Endothelial cell of umbilical vein (primary cell): ENCODE results near the gene MRPS18B. TPM values are rescaled to one million over a fixed set of nuclear protein-coding genes. Genes with fewer than 3 reads are reported as not detected.

Experiments used
- BruUV-seq: library from RNA; stranded (reverse); fragments of 400-500 nt; replicated peaks from 2 replicates; lab custom pipeline; 2021; lab: Mats Ljungman, UMichigan
- CTCF ChIA-PET: fragments of 300-600, 350-600 bp; sonication (Branson Sonifier 250); formaldehyde crosslinking; loops from one replicate; lab custom pipeline; 2021; ENCODE audit warnings: antibody characterized with exemption, inconsistent platforms; lab: Charles Lee
- POLR2A ChIA-PET: fragments of 300-600, 350-600 bp; sonication (Branson Sonifier 250); formaldehyde crosslinking; loops from one replicate; lab custom pipeline; 2021; ENCODE audit warnings: antibody characterized with exemption, inconsistent platforms; lab: Charles Lee
- DNase-seq: peaks from one replicate; pipeline ENCODE4 v3.0.0-alpha.2; 2011; ENCODE audit warnings: low read depth, low spot score
- FAIRE-seq: peaks from 2 replicates; lab custom pipeline; 2011; peaks lifted over from hg19 to GRCh38; lab: Jason Lieb, UNC
- H2AFZ ChIP-seq: 2 replicates; pipeline ENCODE4 v1.6.0; 2012; ENCODE audit warnings: low read depth, low read length, control low read depth, inconsistent platforms
- H3K27ac ChIP-seq: 2 replicates; pipeline ENCODE4 v1.5.1; 2011; ENCODE audit warnings: low read depth, mild to moderate bottlenecking, control low read depth, low read length, moderate library complexity; ENCODE audit not compliant: insufficient read depth
- H3K27me3 ChIP-seq, 2 experiments: 2 replicates each; pipeline versions ENCODE4 v1.6.0 to v1.6.1; 2011; ENCODE audit warnings: low read length in 2 of 2, mixed read lengths in 1 of 2; ENCODE audit not compliant: control insufficient read depth in 2 of 2, insufficient read depth in 2 of 2
- H3K36me3 ChIP-seq, 2 experiments: 2 replicates in 1 of 2; 3 replicates in 1 of 2; pipeline ENCODE4 v1.5.1; 2011; ENCODE audit warnings: low read length in 2 of 2, mild to moderate bottlenecking in 1 of 2, moderate library complexity in 1 of 2; ENCODE audit not compliant: control insufficient read depth in 2 of 2, insufficient read depth in 2 of 2; ENCODE audit errors: extremely low read depth in 1 of 2
- H3K4me1 ChIP-seq: 3 replicates; pipeline ENCODE4 v1.5.1; 2011; ENCODE audit warnings: mild to moderate bottlenecking, low read length; ENCODE audit not compliant: control insufficient read depth, insufficient read depth; ENCODE audit errors: extremely low read depth
- H3K4me2 ChIP-seq: 2 replicates; pipeline ENCODE4 v1.6.1; 2011; ENCODE audit warnings: low read length, control low read depth, mixed read lengths; ENCODE audit not compliant: insufficient read depth
- H3K4me3 ChIP-seq, 3 experiments: fragments of 200-600 bp in 1 of 3; sonication (generic), shearing (Covaris generic) in 1 of 3; replicated peaks in 1 of 3; 2 replicates each; pipeline ENCODE4 v1.5.1; 2011 to 2016; ENCODE audit warnings: control low read depth in 3 of 3, low read length in 3 of 3, mild to moderate bottlenecking in 2 of 3, inconsistent platforms in 1 of 3, low read depth in 1 of 3, moderate library complexity in 1 of 3; ENCODE audit not compliant: insufficient read depth in 1 of 3
- H3K79me2 ChIP-seq: 2 replicates; pipeline ENCODE4 v1.6.0; 2012; ENCODE audit warnings: low read length, inconsistent platforms; ENCODE audit not compliant: control insufficient read depth, insufficient read depth
- H3K9ac ChIP-seq: replicated peaks from 2 replicates; pipeline ENCODE3; 2011; ENCODE audit warnings: low read length, control low read depth; ENCODE audit not compliant: insufficient read depth; ENCODE audit errors: extremely low read depth
- H3K9me1 ChIP-seq: replicated peaks from 3 replicates; pipeline ENCODE4 v1.6.0; 2011; ENCODE audit warnings: mild to moderate bottlenecking, low read length; ENCODE audit not compliant: control insufficient read depth, insufficient read depth; ENCODE audit errors: extremely low read depth
- H3K9me3 ChIP-seq: replicated peaks from 2 replicates; pipeline ENCODE4 v1.5.1; 2012; ENCODE audit warnings: low read length, inconsistent platforms; ENCODE audit not compliant: control insufficient read depth, insufficient read depth
- H4K20me1 ChIP-seq: replicated peaks from 2 replicates; pipeline ENCODE3; 2011; ENCODE audit warnings: mild to moderate bottlenecking, low read length; ENCODE audit not compliant: control insufficient read depth, insufficient read depth; ENCODE audit errors: extremely low read depth
- FOS ChIP-seq: IDR thresholded peaks from 2 replicates; pipeline ENCODE4 v1.6.1; 2011; ENCODE audit warnings: mild to moderate bottlenecking, low read length, moderate library complexity, borderline replicate concordance; ENCODE audit not compliant: insufficient read depth
- GATA2 ChIP-seq: IDR thresholded peaks from 2 replicates; pipeline ENCODE4 v1.7.0; 2011; ENCODE audit warnings: low read depth, mild to moderate bottlenecking, moderate library complexity, mixed read lengths, low read length; ENCODE audit not compliant: insufficient read length, insufficient read depth
- JUN ChIP-seq: IDR thresholded peaks from 2 replicates; pipeline ENCODE4 v1.6.1; 2011; ENCODE audit warnings: borderline replicate concordance, low read depth; ENCODE audit not compliant: insufficient read length, insufficient read depth
- MYC ChIP-seq: IDR thresholded peaks from one replicate; pipeline ENCODE4 v1.6.1; 2011; ENCODE audit warnings: mild to moderate bottlenecking, low read depth, low read length
- POLR2A ChIP-seq: IDR thresholded peaks from 2 replicates; pipeline ENCODE4 v1.6.1; 2012; ENCODE audit warnings: low read depth, mild to moderate bottlenecking, control low read depth, low read length
- POLR2AphosphoS5 ChIP-seq: IDR thresholded peaks from 2 replicates; pipeline ENCODE4 v1.6.1; 2012; ENCODE audit warnings: low read depth, mild to moderate bottlenecking, control low read depth, low read length, moderate library complexity; ENCODE audit not compliant: insufficient read depth
- dilution Hi-C: fragments of 300-500 bp; cut with MboI; formaldehyde crosslinking; loops from one replicate; pipeline ENCODE4 v1.15.0; 2019; ENCODE audit warnings: low sequenced_read_pairs; ENCODE audit not compliant: extremely low pct_ligation_motif_present
- intact Hi-C: fragments of 100-400 bp; cut with micrococcal nuclease; formaldehyde crosslinking; loops from one replicate; pipeline ENCODE4 v1.10.0; 2022
- polyA plus RNA-seq, 4 experiments: library from polyadenylated mRNA; depleted of rRNA in 3 of 4; stranded (reverse) in 3 of 4; unstranded in 1 of 4; fragments of >200 nt; gene quantifications; 2 replicates each; pipeline versions ENCODE4 v1.2.1 to v1.2.3, GENCODE V29; 2011 to 2012; ENCODE audit warnings: missing spikeins in 1 of 4
- total RNA-seq: library from RNA; stranded (reverse); gene quantifications from 2 replicates; pipeline ENCODE4 v1.2.3, GENCODE V29; 2021
- TF ChIP-seq, protein P1 (sequence below): IDR thresholded peaks from 2 replicates; pipeline ENCODE4 v1.6.1; 2011; ENCODE audit not compliant: insufficient read depth, insufficient read length

The MRPS18B gene
- total and polyA plus RNA-seq, 2 donors (not counting 3 experiments of a cell fraction or from before 2014, with no cell fraction given) = 32.6 to 49.1 TPM

DNA sequence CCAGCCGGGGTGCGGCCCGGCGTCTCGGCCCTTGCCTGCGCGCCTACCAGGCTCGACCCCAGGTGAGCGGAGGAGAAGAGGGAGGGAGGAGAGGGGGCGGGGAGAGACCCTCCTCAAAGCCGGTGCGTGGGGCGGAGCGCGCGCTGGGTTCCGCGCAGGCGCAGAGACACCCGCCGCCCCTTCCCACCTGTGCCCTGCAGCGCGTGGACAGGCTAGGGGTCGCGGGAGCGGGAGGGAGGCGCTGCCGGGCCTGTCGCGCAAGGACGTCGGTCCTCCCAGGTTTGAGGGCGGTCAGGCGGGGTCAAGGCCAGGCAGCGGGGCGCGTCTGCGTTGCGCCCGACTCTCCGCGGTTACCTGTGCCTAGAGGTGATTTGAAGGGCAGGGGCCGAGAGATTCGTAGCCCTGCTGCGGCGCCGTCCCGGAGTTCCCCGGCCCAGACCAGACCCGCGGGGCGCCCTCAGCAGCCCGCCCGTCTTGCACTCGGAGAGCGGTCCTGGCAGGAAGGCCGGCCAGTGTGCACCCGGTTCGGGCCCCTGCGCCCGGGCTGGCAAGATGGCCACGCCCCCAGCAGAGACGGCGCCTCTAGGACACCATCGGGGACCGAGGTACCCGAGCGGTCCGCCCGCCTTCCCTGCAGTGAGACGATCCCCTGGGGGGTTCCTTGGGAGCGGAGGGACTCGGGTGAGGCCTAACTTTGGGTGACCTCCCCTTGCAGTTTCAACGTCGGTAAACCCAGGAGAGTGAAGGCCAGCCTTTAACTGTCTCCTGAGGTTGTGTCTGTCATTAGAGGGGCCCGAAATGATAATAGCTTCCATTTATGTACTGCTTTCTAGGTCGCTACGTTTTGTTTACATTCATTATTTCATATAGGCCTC is 29.8 kb downstream of the MRPS18B start:
- H3K36me3 ChIP-seq = peaks cover 2% of the 10 kb centered on the region in 2 experiments
- FAIRE-seq (no peak), DNase-seq (peak; percentile 66)
- POLR2A ChIA-PET = no interaction called here
- peak overlapping the region; percentile 88 for H2AFZ ChIP-seq
- no TSS peak for BruUV-seq
- no peaks in the 10 kb centered on the region for H3K9me1 ChIP-seq
- no peaks in the 10 kb centered on the region for H4K20me1 ChIP-seq
- no peak for TF ChIP-seq MYC
- peak; percentile 69 for TF ChIP-seq POLR2A
- no peak for TF ChIP-seq GATA2
- TF ChIP-seq POLR2AphosphoS5 = peak; percentile 41
- TF ChIP-seq JUN = no peak
- TF ChIP-seq, protein P1, sequence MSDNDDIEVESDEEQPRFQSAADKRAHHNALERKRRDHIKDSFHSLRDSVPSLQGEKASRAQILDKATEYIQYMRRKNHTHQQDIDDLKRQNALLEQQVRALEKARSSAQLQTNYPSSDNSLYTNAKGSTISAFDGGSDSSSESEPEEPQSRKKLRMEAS = no peak
- TF ChIP-seq FOS = no peak
- intact Hi-C loops = loop anchor here (1.0 to 2.0 kb wide), 3 partner anchors 26 to 73 kb away; partner anchors contain the start of genes DHX16, MRPS18B, PPP1R10 and TUBB
- peak overlapping the region; percentile 26 for H3K27ac ChIP-seq
- H3K4me1 ChIP-seq = peaks cover 8% of the 10 kb centered on the region
- no peaks in the 10 kb centered on the region for H3K9me3 ChIP-seq
- peak overlapping the region; percentile 76 for H3K9ac ChIP-seq
- dilution Hi-C loops = no loop called here
- peak overlapping the region; percentile 87 for H3K4me2 ChIP-seq
- H3K79me2 ChIP-seq = peaks cover 20% of the 10 kb centered on the region
- CTCF ChIA-PET = interaction anchor here (1.1 to 1.6 kb wide), 3 partner anchors 25 to 83 kb away, joined by 3 to 4 read pairs (median 4); partner anchors contain the start of gene DHX16
- H3K4me3 ChIP-seq = peak overlapping the region; percentile 70 to 99 (median 76)
- no peaks in the 10 kb centered on the region for H3K27me3 ChIP-seq
